Measurements from ENCODE around the gene SMOC1. TPM values are rescaled to one million over a fixed set of nuclear protein-coding genes. Genes with fewer than 3 reads are reported as not detected.

The SMOC1 gene
- total and polyA plus RNA-seq, 9 donors: 0.35 to 9.1 (median 0.80) TPM

GRCh38 chr14:69858801-69859200, 20.4 kb upstream of the SMOC1 start:
- H3K27ac ChIP-seq: no peak overlapping the region
- H3K27me3 ChIP-seq: no peaks in the 10 kb centered on the region
- H3K9me3 ChIP-seq: no peaks in the 10 kb centered on the region
- intact Hi-C loops (cut with DNase I): no loop called here
- no peak overlapping the region for H3K4me3 ChIP-seq
- H3K36me3 ChIP-seq: no peaks in the 10 kb centered on the region
- no peaks in the 10 kb centered on the region for H3K4me1 ChIP-seq (ENCODE audit: insufficient read depth)
- no peak for DNase-seq
- 39 to 45% (median 44%) methylated on average over 8 of the region's 8 CpGs for whole genome bisulfite sequencing, 3 donors
- TF ChIP-seq EP300 (IDR thresholded peaks at IDR 0.05) (no peak), CTCF (IDR thresholded peaks at IDR 0.05) (no peak), POLR2A (IDR thresholded peaks at IDR 0.05) (no peak)

GRCh38 chr14:69859591-69859990, 19.6 kb upstream of the SMOC1 start:
- Histone ChIP-seq H3K27me3 (no peaks in the 10 kb centered on the region), H3K27ac (no peak overlapping the region), H3K9me3 (peaks cover 0 to 3% of the 10 kb centered on the region in 2 donors), H3K4me1 (ENCODE audit: insufficient read depth) (no peaks in the 10 kb centered on the region), H3K36me3 (no peaks in the 10 kb centered on the region), H3K4me3 (no peak overlapping the region)
- WGBS, 3 donors: 70 to 72% (median 71%) methylated on average over 14 of the region's 14 CpGs
- intact Hi-C loops (cut with DNase I): no loop called here
- DNase-seq: no peak
- TF ChIP-seq POLR2A (IDR thresholded peaks at IDR 0.05) (no peak), EP300 (IDR thresholded peaks at IDR 0.05) (no peak), CTCF (IDR thresholded peaks at IDR 0.05) (no peak)

- Histone ChIP-seq H3K36me3 (no peaks in the 10 kb centered on the region), H3K27me3 (no peaks in the 10 kb centered on the region), H3K4me1 (ENCODE audit: insufficient read depth) (no peaks in the 10 kb centered on the region), H3K27ac (no peak overlapping the region), H3K9me3 (peaks cover 0 to 3% of the 10 kb centered on the region in 2 donors), H3K4me3 (no peak overlapping the region)
- DNase-seq: no peak
- intact Hi-C loops (cut with DNase I): no loop called here
- no peak for TF ChIP-seq CTCF (IDR thresholded peaks at IDR 0.05)
- no peak for TF ChIP-seq EP300 (IDR thresholded peaks at IDR 0.05)
- no peak for TF ChIP-seq POLR2A (IDR thresholded peaks at IDR 0.05)
- WGBS, 3 donors: 19 to 31% (median 21%) methylated on average over 12 of the region's 12 CpGs
These were observed 19.0 kb upstream of the SMOC1 start for GRCh38 chr14:69860221-69860620.

GRCh38 chr14:69861025-69861569, 18.1 kb upstream of the SMOC1 start:
- Histone ChIP-seq H3K9me3 (peaks cover 0 to 3% of the 10 kb centered on the region in 2 donors), H3K4me3 (no peak overlapping the region), H3K27me3 (no peaks in the 10 kb centered on the region), H3K27ac (no peak overlapping the region), H3K36me3 (no peaks in the 10 kb centered on the region), H3K4me1 (ENCODE audit: insufficient read depth) (no peaks in the 10 kb centered on the region)
- TF ChIP-seq EP300 (IDR thresholded peaks at IDR 0.05) (no peak), CTCF (IDR thresholded peaks at IDR 0.05) (no peak), POLR2A (IDR thresholded peaks at IDR 0.05) (no peak)
- intact Hi-C loops (cut with DNase I): no loop called here
- WGBS, 3 donors: 88 to 90% (median 90%) methylated on average over 3 of the region's 3 CpGs
- DNase-seq: no peak

All from ovary (tissue), 9 donors.